Fibroblast of lung (primary cell): ENCODE data around the gene VGLL3. TPM values are rescaled to one million over a fixed set of nuclear protein-coding genes. Genes with fewer than 3 reads are reported as not detected.

Experiments used
- DNase-seq, 2 donors: peaks; one replicate each; pipeline versions ENCODE4 v3.0.0 to v3.0.0-alpha.2; 2010; ENCODE audit warnings: low read depth in 2 of 2
- H2AFZ ChIP-seq: 2 replicates; pipeline ENCODE4 v1.5.1; 2012; ENCODE audit warnings: low read length, control low read depth, inconsistent platforms
- H3K27ac ChIP-seq: 2 replicates; pipeline ENCODE4 v1.5.1; 2011; ENCODE audit warnings: low read length, control low read depth; ENCODE audit not compliant: insufficient read depth
- H3K27me3 ChIP-seq: 2 replicates; pipeline ENCODE4 v1.5.1; 2011; ENCODE audit warnings: mild to moderate bottlenecking, low read length; ENCODE audit not compliant: control insufficient read depth, insufficient read depth
- H3K36me3 ChIP-seq: 2 replicates; pipeline ENCODE4 v1.5.1; 2011; ENCODE audit warnings: low read length; ENCODE audit not compliant: control insufficient read depth, insufficient read depth
- H3K4me1 ChIP-seq: 2 replicates; pipeline ENCODE4 v1.5.1; 2011; ENCODE audit warnings: low read length; ENCODE audit not compliant: control insufficient read depth, insufficient read depth; ENCODE audit errors: extremely low read depth
- H3K4me2 ChIP-seq: 2 replicates; pipeline ENCODE4 v1.5.1; 2011; ENCODE audit warnings: low read length, control low read depth; ENCODE audit not compliant: insufficient read depth; ENCODE audit errors: extremely low read depth
- H3K4me3 ChIP-seq, 4 experiments: fragments of 200-600 bp in 1 of 4; sonication (generic) in 1 of 4; replicated peaks in 1 of 4; 2 replicates each; pipeline ENCODE4 v1.5.1; 2011 to 2016; ENCODE audit warnings: low read length in 4 of 4, low read depth in 3 of 4, mild to moderate bottlenecking in 3 of 4, control low read depth in 2 of 4, inconsistent platforms in 1 of 4, mixed read lengths in 1 of 4; ENCODE audit not compliant: insufficient read depth in 1 of 4; ENCODE audit errors: control extremely low read depth in 1 of 4
- H3K79me2 ChIP-seq: 2 replicates; pipeline ENCODE4 v1.5.1; 2012; ENCODE audit warnings: mild to moderate bottlenecking, low read length, inconsistent platforms; ENCODE audit not compliant: control insufficient read depth, insufficient read depth
- H3K9ac ChIP-seq: 2 replicates; pipeline ENCODE4 v1.5.1; 2011; ENCODE audit warnings: mild to moderate bottlenecking, low read length, control low read depth; ENCODE audit not compliant: insufficient read depth
- H3K9me3 ChIP-seq: 2 replicates; pipeline ENCODE4 v1.5.1; 2012; ENCODE audit warnings: low read depth, low read length; ENCODE audit not compliant: control insufficient read depth, insufficient read depth
- H4K20me1 ChIP-seq: 2 replicates; pipeline ENCODE4 v1.5.1; 2011; ENCODE audit warnings: low read length; ENCODE audit not compliant: control insufficient read depth, insufficient read depth; ENCODE audit errors: extremely low read depth
- CTCF ChIP-seq, 2 donors: IDR thresholded peaks in 1 of 2; conservative IDR thresholded peaks in 1 of 2; 1 replicate in 1 of 2; 2 replicates in 1 of 2; pipeline ENCODE4 v1.5.1; 2011 to 2012; ENCODE audit warnings: low read length in 2 of 2, control low read depth in 1 of 2, inconsistent platforms in 1 of 2, low read depth in 1 of 2, mild to moderate bottlenecking in 1 of 2
- EZH2 ChIP-seq: IDR thresholded peaks from 2 replicates; pipeline ENCODE4 v1.5.1; 2012; ENCODE audit warnings: low read length, control low read depth, mild to moderate bottlenecking; ENCODE audit errors: missing control alignments
- polyA plus RNA-seq, 2 donors: library from polyadenylated mRNA; depleted of rRNA in 1 of 2; stranded (reverse) in 1 of 2; unstranded in 1 of 2; fragments of >200 nt; gene quantifications; 2 replicates each; pipeline ENCODE4 v1.2.1, GENCODE V29; 2011 to 2012; ENCODE audit warnings: missing spikeins in 1 of 2
- total RNA-seq: library from RNA; depleted of rRNA; stranded (reverse); fragments of >200 nt; gene quantifications from 2 replicates; pipeline ENCODE4 v1.2.1, GENCODE V29; 2014

Gene VGLL3
- total and polyA plus RNA-seq, 2 donors (not counting 1 experiment from before 2014, with no cell fraction given): 53.7 to 222 TPM

GRCh38 chr3:86914670-86915069 is 76.3 kb downstream of the VGLL3 start:
- H3K4me3 ChIP-seq: no peak overlapping the region
- H3K9me3 ChIP-seq: no peaks in the 10 kb centered on the region
- DNase-seq: no peak
- no peaks in the 10 kb centered on the region for H4K20me1 ChIP-seq
- no peaks in the 10 kb centered on the region for H3K27me3 ChIP-seq
- no peak overlapping the region for H3K9ac ChIP-seq
- H3K36me3 ChIP-seq: no peaks in the 10 kb centered on the region
- H3K4me1 ChIP-seq: no peaks in the 10 kb centered on the region
- no peak overlapping the region for H3K4me2 ChIP-seq
- H3K79me2 ChIP-seq: no peaks in the 10 kb centered on the region
- TF ChIP-seq CTCF (conservative IDR thresholded peaks at IDR 0.05 in 1 of 2, IDR thresholded peaks at IDR 0.05 in 1 of 2; ENCODE audit: low read depth in 1 of 2, low read length in 2 of 2) (no peak), EZH2 (no peak)
- H3K27ac ChIP-seq: no peak overlapping the region
- no peak overlapping the region for H2AFZ ChIP-seq

- Histone ChIP-seq H3K27ac (no peak overlapping the region), H3K9me3 (no peaks in the 10 kb centered on the region), H3K4me2 (no peak overlapping the region), H3K36me3 (no peaks in the 10 kb centered on the region), H3K9ac (no peak overlapping the region), H2AFZ (no peak overlapping the region), H3K27me3 (no peaks in the 10 kb centered on the region), H3K79me2 (no peaks in the 10 kb centered on the region), H3K4me3 (no peak overlapping the region), H3K4me1 (no peaks in the 10 kb centered on the region), H4K20me1 (no peaks in the 10 kb centered on the region)
- TF ChIP-seq CTCF (conservative IDR thresholded peaks at IDR 0.05 in 1 of 2, IDR thresholded peaks at IDR 0.05 in 1 of 2; ENCODE audit: low read depth in 1 of 2, low read length in 2 of 2): no peak
- no peak for TF ChIP-seq EZH2
- no peak for DNase-seq
Measured at GRCh38 chr3:86913160-86913559, 77.8 kb downstream of the VGLL3 start.

- H2AFZ ChIP-seq: no peak overlapping the region
- TF ChIP-seq EZH2 (no peak), CTCF (conservative IDR thresholded peaks at IDR 0.05 in 1 of 2, IDR thresholded peaks at IDR 0.05 in 1 of 2; ENCODE audit: low read depth in 1 of 2, low read length in 2 of 2) (no peak)
- peak in 1 of 2 donors; percentile 13 for DNase-seq
- H3K27ac ChIP-seq: no peak overlapping the region
- H3K9me3 ChIP-seq: no peaks in the 10 kb centered on the region
- H3K79me2 ChIP-seq: no peaks in the 10 kb centered on the region
- H3K27me3 ChIP-seq: no peaks in the 10 kb centered on the region
- no peak overlapping the region for H3K4me3 ChIP-seq
- H3K4me2 ChIP-seq: no peak overlapping the region
- no peaks in the 10 kb centered on the region for H4K20me1 ChIP-seq
- no peak overlapping the region for H3K9ac ChIP-seq
- H3K4me1 ChIP-seq: no peaks in the 10 kb centered on the region
- no peaks in the 10 kb centered on the region for H3K36me3 ChIP-seq
Measured at GRCh38 chr3:86895202-86895601, 95.7 kb downstream of the VGLL3 start.
